KMS-11 (cell line): Measurements from ENCODE around the gene ADAMTS2.

Experiments used
- H2AFZ ChIP-seq: fragments of 200-600 bp; sonication (generic); 2 replicates; pipeline ENCODE4 v1.6.1; 2016; ENCODE audit warnings: antibody characterized with exemption, mixed run types, low read depth
- H3K27ac ChIP-seq: fragments of 200-600 bp; sonication (generic); 2 replicates; pipeline ENCODE4 v1.6.1; 2016; ENCODE audit warnings: mild to moderate bottlenecking, mixed run types
- H3K27me3 ChIP-seq: fragments of 200-600 bp; sonication (generic); 2 replicates; pipeline ENCODE4 v1.6.1; 2017; ENCODE audit warnings: mild to moderate bottlenecking, low read depth, mixed run types, moderate library complexity; ENCODE audit not compliant: insufficient read depth
- H3K36me3 ChIP-seq: fragments of 200-600 bp; sonication (generic); 2 replicates; pipeline ENCODE4 v1.6.1; 2017; ENCODE audit warnings: mild to moderate bottlenecking, mixed run types; ENCODE audit not compliant: insufficient read depth
- H3K4me1 ChIP-seq: fragments of 200-600 bp; sonication (generic); 2 replicates; pipeline ENCODE4 v1.6.1; 2016; ENCODE audit warnings: mild to moderate bottlenecking, low read depth, mixed run types; ENCODE audit not compliant: poor library complexity, severe bottlenecking
- H3K4me2 ChIP-seq: fragments of 200-600 bp; sonication (generic); 2 replicates; pipeline ENCODE4 v1.7.0; 2016; ENCODE audit warnings: mild to moderate bottlenecking, mixed run types
- H3K4me3 ChIP-seq: fragments of 200-600 bp; sonication (generic); IDR thresholded peaks from 2 replicates; pipeline ENCODE4 v1.6.1; 2017; ENCODE audit warnings: low read depth, low read length, mixed read lengths; ENCODE audit not compliant: insufficient read depth
- H3K79me2 ChIP-seq: fragments of 200-600 bp; sonication (generic); 2 replicates; pipeline ENCODE4 v1.6.1; 2016; ENCODE audit warnings: low read depth, mixed run types; ENCODE audit not compliant: insufficient read depth
- H3K9ac ChIP-seq: fragments of 200-600 bp; sonication (generic); 2 replicates; pipeline ENCODE4 v1.6.1; 2016; ENCODE audit warnings: mild to moderate bottlenecking, mixed run types
- H4K20me1 ChIP-seq: fragments of 200-600 bp; sonication (generic); 2 replicates; pipeline ENCODE4 v1.6.1; 2016; ENCODE audit warnings: mild to moderate bottlenecking, mixed run types; ENCODE audit not compliant: insufficient read depth
- TF ChIP-seq, protein P1 (sequence below): fragments of 200-600 bp; sonication (generic); conservative IDR thresholded peaks from 2 replicates; pipeline ENCODE4 v1.6.1; 2017; ENCODE audit warnings: low read depth, mild to moderate bottlenecking, antibody characterized with exemption, low read length, moderate library complexity, mixed read lengths

Gene ADAMTS2

GRCh38 chr5:179230061-179230461 lies 115.2 kb downstream of the ADAMTS2 start:
- no peak overlapping the region for H2AFZ ChIP-seq
- no peak overlapping the region for H3K4me3 ChIP-seq
- no peak overlapping the region for H3K27ac ChIP-seq
- H3K36me3 ChIP-seq, result no peaks in the 10 kb centered on the region
- no peak overlapping the region for H3K4me2 ChIP-seq
- no peaks in the 10 kb centered on the region for H3K79me2 ChIP-seq
- H3K9ac ChIP-seq, result no peak overlapping the region
- peaks cover 4% of the 10 kb centered on the region; the same call in 1 of the 2 replicates for H3K27me3 ChIP-seq
- H3K4me1 ChIP-seq, result no peaks in the 10 kb centered on the region
- H4K20me1 ChIP-seq, result no peaks in the 10 kb centered on the region
- TF ChIP-seq, protein P1, sequence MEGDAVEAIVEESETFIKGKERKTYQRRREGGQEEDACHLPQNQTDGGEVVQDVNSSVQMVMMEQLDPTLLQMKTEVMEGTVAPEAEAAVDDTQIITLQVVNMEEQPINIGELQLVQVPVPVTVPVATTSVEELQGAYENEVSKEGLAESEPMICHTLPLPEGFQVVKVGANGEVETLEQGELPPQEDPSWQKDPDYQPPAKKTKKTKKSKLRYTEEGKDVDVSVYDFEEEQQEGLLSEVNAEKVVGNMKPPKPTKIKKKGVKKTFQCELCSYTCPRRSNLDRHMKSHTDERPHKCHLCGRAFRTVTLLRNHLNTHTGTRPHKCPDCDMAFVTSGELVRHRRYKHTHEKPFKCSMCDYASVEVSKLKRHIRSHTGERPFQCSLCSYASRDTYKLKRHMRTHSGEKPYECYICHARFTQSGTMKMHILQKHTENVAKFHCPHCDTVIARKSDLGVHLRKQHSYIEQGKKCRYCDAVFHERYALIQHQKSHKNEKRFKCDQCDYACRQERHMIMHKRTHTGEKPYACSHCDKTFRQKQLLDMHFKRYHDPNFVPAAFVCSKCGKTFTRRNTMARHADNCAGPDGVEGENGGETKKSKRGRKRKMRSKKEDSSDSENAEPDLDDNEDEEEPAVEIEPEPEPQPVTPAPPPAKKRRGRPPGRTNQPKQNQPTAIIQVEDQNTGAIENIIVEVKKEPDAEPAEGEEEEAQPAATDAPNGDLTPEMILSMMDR, result no peak

- Histone ChIP-seq H3K79me2 (no peaks in the 10 kb centered on the region), H3K27me3 (peaks cover 4% of the 10 kb centered on the region; the same call in 1 of the 2 replicates), H3K4me2 (no peak overlapping the region), H3K27ac (no peak overlapping the region), H3K4me3 (no peak overlapping the region), H2AFZ (no peak overlapping the region), H4K20me1 (no peaks in the 10 kb centered on the region), H3K36me3 (no peaks in the 10 kb centered on the region), H3K9ac (no peak overlapping the region), H3K4me1 (no peaks in the 10 kb centered on the region)
- TF ChIP-seq, protein P1, result no peak
These were observed 115.9 kb downstream of the ADAMTS2 start for GRCh38 chr5:179229331-179229831.

DNA sequence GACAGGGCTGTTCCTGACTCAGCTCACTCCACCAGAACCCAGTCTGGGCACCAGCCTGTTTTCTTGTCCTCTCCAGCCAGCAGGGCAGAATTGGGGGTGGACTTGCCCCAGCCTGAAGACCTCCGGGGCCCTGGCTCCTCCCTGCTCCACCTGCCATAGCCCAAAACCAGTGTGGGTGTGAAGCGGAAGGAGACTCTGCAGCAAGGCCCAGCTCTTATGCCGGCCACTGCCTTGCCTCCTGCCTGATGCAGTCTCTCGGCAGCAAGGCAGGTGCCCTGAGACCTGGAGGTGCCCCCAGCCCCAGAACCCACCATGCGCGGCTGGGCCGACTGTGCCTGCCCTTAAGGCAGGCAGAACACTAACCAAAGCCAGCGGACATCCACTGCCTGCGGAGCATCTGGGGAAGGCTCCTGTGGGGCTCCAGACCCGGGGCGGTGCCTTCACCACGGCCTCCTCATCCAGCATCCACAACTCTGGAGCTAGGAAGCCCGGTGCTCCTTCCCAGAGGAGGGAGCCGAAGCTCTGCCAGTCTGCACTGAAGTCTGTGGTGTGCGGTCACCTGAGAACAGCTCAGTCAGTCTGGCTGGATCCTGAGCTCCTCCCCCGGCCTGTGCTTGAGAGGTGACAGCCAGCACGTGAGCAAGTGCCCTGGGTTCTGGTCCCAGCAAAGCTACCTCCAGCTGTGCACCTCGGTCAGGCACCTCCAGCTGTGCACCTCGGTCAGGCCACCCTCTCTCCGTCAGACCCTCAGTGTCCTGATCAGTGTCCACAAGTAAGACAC lies 116.7 kb downstream of the ADAMTS2 start:
- Histone ChIP-seq H3K27ac (no peak overlapping the region), H3K36me3 (no peaks in the 10 kb centered on the region), H3K4me1 (no peaks in the 10 kb centered on the region), H3K79me2 (no peaks in the 10 kb centered on the region), H4K20me1 (no peaks in the 10 kb centered on the region), H2AFZ (no peak overlapping the region), H3K4me2 (no peak overlapping the region), H3K9ac (no peak overlapping the region), H3K27me3 (peaks cover 4% of the 10 kb centered on the region; the same call in 1 of the 2 replicates), H3K4me3 (no peak overlapping the region)
- TF ChIP-seq, protein P1, result no peak

DNA sequence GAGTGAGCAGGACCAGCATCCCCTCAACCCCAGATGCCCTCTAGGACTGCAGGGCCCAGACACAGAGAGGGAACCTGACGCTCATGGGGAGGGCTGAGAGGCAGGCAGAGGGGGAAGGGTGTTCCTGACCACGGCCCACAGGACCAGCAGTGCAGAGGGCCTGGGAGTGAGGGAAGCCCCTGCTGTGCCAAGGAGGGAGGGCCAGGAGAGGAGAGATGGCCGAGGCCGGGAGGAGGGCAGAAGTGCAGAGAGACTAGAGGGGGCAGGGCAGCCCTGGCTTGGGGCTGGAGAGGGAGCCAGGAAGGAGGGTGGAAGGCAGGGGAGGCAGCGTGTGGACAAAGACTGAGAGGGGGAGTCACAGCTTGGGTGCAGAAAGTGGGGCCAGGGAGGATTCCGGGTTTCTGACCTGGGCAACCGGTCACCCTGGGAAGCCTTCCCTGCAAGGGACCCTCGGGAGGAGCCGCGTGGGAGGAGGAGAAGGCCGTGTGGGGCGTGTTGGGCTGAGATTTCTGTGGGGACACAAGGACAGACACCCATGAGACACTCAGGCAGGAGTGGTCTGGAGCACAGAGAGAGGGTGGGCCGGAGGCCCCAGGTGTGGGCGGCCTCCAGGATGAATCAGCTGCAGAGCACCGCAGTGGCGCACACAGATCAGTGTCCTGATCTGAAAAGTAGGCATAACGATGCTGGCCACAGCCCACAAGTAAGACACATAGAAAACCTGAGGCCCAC lies 117.5 kb downstream of the ADAMTS2 start:
- no peaks in the 10 kb centered on the region for H3K4me1 ChIP-seq
- H3K27ac ChIP-seq, result no peak overlapping the region
- no peaks in the 10 kb centered on the region for H4K20me1 ChIP-seq
- TF ChIP-seq, protein P1, result no peak
- H3K27me3 ChIP-seq, result no peaks in the 10 kb centered on the region; the same call in 1 of the 2 replicates
- H3K4me3 ChIP-seq, result no peak overlapping the region
- H3K9ac ChIP-seq, result no peak overlapping the region
- H3K36me3 ChIP-seq, result no peaks in the 10 kb centered on the region
- H3K79me2 ChIP-seq, result no peaks in the 10 kb centered on the region
- no peak overlapping the region for H3K4me2 ChIP-seq
- no peak overlapping the region for H2AFZ ChIP-seq
